GM18505 (cell line): ENCODE results near the gene SLC23A2.

Source experiments
- ATAC-seq: cut with Tn5 transposase; IDR thresholded peaks from one replicate; pipeline ENCODE4 v1.9.1; 2021; ENCODE audit not compliant: unreplicated experiment
- POLR2A ChIP-seq: IDR thresholded peaks from 4 replicates; pipeline ENCODE4 v1.6.1; 2011; ENCODE audit warnings: borderline replicate concordance; ENCODE audit not compliant: insufficient read depth, insufficient read length; ENCODE audit errors: extremely low read depth

SLC23A2 gene

GRCh38 chr20:4967752-4968477 is 33.4 kb downstream of the SLC23A2 start:
- no peak for TF ChIP-seq POLR2A
- no peak for ATAC-seq

DNA sequence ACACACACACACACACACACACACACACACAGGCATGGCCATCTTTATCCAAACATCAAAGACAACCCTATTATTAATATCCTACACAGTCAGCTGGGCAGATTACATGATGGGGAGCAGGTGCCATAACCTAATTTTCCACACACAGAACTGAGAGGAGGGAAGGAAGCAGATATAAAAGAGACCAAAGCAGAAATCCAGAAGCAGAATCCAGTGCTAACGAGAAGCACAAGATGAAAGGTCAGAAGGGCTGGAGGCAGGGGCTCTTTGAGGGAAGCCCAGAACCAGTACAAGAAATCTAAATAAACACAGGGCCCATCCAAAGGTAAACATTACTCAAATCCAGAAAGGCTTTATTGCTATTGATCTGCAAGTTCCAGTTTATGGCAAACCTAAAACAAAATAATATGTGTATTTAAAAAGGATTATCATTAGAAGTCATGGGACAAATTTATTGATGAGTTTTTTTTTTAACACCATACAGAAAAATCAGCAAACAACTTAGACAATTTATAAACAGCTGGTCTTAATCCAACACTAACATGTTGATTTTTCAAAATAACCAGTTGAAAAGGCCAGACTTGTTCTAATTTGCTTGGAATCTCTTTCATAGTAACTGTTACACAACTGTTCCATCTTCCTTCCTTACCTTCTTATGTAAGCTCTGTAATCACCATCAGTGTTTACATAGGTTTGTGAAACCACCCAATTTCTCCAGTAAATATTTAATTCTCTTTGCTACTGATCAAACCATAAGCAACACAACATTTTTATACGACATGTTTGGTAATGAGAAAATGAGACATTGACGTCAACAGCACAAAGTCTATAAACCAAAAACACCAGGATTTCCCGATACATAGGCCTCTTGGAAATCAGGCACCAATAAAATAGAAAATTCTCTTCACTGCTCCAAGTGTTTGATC is 34.2 kb downstream of the SLC23A2 start:
- no peak for ATAC-seq
- TF ChIP-seq POLR2A = no peak

GRCh38 chr20:4962241-4962855 is 39.0 kb downstream of the SLC23A2 start:
- no peak for TF ChIP-seq POLR2A
- no peak for ATAC-seq

DNA sequence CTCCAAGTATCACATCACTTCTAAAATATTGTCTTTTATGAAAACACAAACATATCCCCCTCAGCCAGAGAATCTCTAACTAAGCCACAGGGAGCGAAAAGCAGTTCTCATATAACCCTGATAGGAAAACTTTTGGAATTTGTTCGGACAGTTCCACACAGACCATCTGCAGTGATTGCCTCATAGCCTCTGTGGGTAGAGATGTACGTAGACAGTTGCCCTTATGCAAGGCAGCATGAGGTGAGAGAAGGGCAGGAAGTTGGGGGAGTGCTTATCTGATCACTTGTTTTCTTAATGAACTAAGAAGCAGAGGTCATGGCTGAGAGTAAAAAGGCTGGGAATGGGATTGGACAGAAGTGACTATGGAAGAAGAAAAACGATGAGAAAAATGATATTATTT is 39.6 kb downstream of the SLC23A2 start:
- ATAC-seq = no peak
- no peak for TF ChIP-seq POLR2A

DNA sequence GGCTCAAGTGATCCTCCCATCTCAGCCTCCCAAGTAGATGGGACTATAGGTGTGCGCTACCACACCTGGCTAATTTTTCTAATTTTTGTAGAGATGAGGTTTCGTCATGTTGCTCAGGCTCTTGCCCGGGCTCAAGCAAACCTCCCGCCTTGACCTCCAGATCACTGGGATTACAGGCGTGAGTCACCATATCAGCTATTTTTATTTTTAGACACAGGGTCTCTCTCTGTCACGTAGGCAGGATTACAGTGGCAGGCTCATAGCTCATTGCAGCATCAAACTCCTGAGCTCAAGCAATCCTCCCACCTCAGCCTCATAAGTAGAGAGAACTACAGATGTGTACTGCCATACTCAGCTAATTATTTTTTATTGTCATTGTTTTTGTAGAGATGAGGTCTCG is 41.7 kb downstream of the SLC23A2 start:
- TF ChIP-seq POLR2A = no peak
- no peak for ATAC-seq

DNA sequence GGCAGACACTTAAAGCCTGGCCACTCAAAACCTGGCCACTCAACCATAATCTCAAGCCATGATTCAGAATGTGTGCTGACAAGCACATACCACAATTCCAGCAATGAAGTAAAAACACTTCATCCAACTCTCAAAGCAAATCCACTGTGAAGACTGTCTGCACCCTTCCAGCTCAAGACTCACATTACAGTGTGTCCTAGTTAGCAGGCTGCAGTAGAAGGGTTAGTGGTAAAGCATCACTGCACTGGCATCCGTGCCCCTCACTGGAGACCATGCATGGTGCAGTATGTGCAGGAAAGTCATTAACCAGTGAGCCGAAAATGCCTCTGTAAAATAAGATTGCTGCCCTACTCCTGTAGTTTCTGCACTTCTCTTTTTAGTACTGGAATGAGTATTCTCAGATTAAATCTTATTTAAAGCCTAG is 43.4 kb downstream of the SLC23A2 start:
- TF ChIP-seq POLR2A = no peak
- ATAC-seq = no peak

GRCh38 chr20:4957187-4957586 is 44.1 kb downstream of the SLC23A2 start:
- no peak for ATAC-seq
- no peak for TF ChIP-seq POLR2A

GRCh38 chr20:4956200-4956810 is 45.0 kb downstream of the SLC23A2 start:
- TF ChIP-seq POLR2A = no peak
- no peak for ATAC-seq

- ATAC-seq = no peak
- no peak for TF ChIP-seq POLR2A
Measured at GRCh38 chr20:4953881-4954280, 47.4 kb downstream of the SLC23A2 start.

- TF ChIP-seq POLR2A = no peak
- ATAC-seq = no peak
Measured at GRCh38 chr20:4952229-4952628, 49.1 kb downstream of the SLC23A2 start.

- no peak for TF ChIP-seq POLR2A
- no peak for ATAC-seq
Measured at GRCh38 chr20:4951299-4951698, 50.0 kb downstream of the SLC23A2 start.

DNA sequence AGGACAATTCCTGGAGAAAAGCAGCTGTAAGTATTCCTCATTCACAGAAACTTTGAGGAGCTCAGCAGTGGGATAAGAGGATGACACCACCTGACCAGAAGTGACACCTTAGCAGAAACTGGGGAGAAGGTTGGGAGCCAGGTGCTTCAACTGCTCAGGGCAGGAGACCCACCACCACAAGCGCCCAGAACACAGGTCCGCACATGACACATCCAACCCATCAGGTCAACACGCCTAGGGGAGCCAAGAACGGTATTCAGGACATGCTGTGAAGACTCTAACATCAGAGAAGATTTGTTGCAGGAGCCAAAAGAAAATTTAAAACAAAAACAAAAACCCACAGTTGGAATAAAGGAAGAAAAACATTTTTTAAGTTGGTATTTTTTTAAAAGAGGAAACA is 50.5 kb downstream of the SLC23A2 start:
- no peak for ATAC-seq
- no peak for TF ChIP-seq POLR2A

DNA sequence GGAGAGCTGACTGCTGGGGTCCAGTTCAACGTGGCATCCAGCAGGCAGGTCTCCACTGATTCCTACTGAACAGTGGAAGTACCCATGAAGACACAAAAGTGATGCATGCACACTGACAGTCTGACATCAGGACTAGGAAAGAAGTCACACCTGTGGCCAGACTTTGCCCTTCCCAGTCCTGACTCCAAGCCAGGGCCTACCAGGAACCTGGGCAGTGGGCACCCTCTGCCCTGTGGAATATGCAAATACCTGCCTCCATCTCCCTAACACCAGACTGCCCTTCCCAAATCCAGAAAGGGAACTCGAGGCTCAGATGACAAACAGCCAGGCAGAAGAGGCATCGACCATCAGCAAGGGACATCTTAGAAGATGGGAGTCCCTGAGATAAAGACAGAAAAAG is 50.9 kb downstream of the SLC23A2 start:
- no peak for ATAC-seq
- TF ChIP-seq POLR2A = no peak
